ENCODE measurements around the gene TMEM200A.

- TF ChIP-seq CTCF (IDR thresholded peaks at IDR 0.05) (no peak), EP300 (IDR thresholded peaks at IDR 0.05) (no peak), POLR2A (IDR thresholded peaks at IDR 0.05; ENCODE audit: low read depth) (no peak)
Observed at GRCh38 chr6:130369831-130370230, 4.0 kb downstream of the TMEM200A start.
